Astrocyte (in vitro differentiated cells and primary cell): ENCODE measurements around the gene CCDC61. TPM values are rescaled to one million over a fixed set of nuclear protein-coding genes. Genes with fewer than 3 reads are reported as not detected.

Experiments used
- DNase-seq: peaks from one replicate; pipeline ENCODE4 v3.0.0-alpha.2; 2010; ENCODE audit warnings: low read depth
- FAIRE-seq: peaks from 2 replicates; lab custom pipeline; 2011; peaks lifted over from hg19 to GRCh38; lab: Jason Lieb, UNC
- H2AFZ ChIP-seq: 2 replicates; pipeline ENCODE4 v1.6.0; 2012; ENCODE audit warnings: low read depth, low read length, inconsistent platforms
- H3K27ac ChIP-seq: 2 replicates; pipeline ENCODE4 v1.5.1; 2011; ENCODE audit warnings: low read depth, low read length, inconsistent platforms
- H3K27me3 ChIP-seq: 2 replicates; pipeline ENCODE4 v1.6.0; 2011; ENCODE audit warnings: low read length, inconsistent platforms; ENCODE audit not compliant: insufficient read depth
- H3K36me3 ChIP-seq: 2 replicates; pipeline ENCODE4 v1.5.1; 2011; ENCODE audit warnings: low read length, inconsistent platforms; ENCODE audit not compliant: insufficient read depth
- H3K4me1 ChIP-seq: 2 replicates; pipeline ENCODE4 v1.5.1; 2011; ENCODE audit warnings: low read length, inconsistent platforms; ENCODE audit not compliant: insufficient read depth
- H3K4me2 ChIP-seq: 2 replicates; pipeline ENCODE4 v1.6.0; 2012; ENCODE audit warnings: low read length, inconsistent platforms
- H3K4me3 ChIP-seq: 2 replicates; pipeline ENCODE4 v1.5.1; 2011; ENCODE audit warnings: low read depth, mild to moderate bottlenecking, low read length, inconsistent platforms; ENCODE audit not compliant: insufficient read depth
- H3K79me2 ChIP-seq: 2 replicates; pipeline ENCODE4 v1.6.0; 2012; ENCODE audit warnings: mild to moderate bottlenecking, low read length, inconsistent platforms; ENCODE audit not compliant: insufficient read depth
- H3K9ac ChIP-seq: 2 replicates; pipeline ENCODE4 v1.6.0; 2012; ENCODE audit warnings: mild to moderate bottlenecking, low read length, inconsistent platforms
- H3K9me3 ChIP-seq: 2 replicates; pipeline ENCODE4 v1.5.1; 2012; ENCODE audit warnings: low read depth, mild to moderate bottlenecking, low read length, inconsistent platforms; ENCODE audit not compliant: insufficient read depth
- H4K20me1 ChIP-seq: 2 replicates; pipeline ENCODE4 v1.6.0; 2012; ENCODE audit warnings: low read length, inconsistent platforms; ENCODE audit not compliant: insufficient read depth
- H3K27ac Mint-ChIP-seq: one replicate; pipeline ENCODE4 v1.8.0; 2021; ENCODE audit warnings: mild to moderate bottlenecking, mixed read lengths; ENCODE audit not compliant: unreplicated experiment
- H3K27me3 Mint-ChIP-seq: one replicate; pipeline ENCODE4 v1.8.0; 2021; ENCODE audit warnings: low read depth, mixed read lengths; ENCODE audit not compliant: unreplicated experiment
- H3K36me3 Mint-ChIP-seq: one replicate; pipeline ENCODE4 v1.8.0; 2021; ENCODE audit warnings: low read depth, mixed read lengths; ENCODE audit not compliant: unreplicated experiment
- H3K4me1 Mint-ChIP-seq: one replicate; pipeline ENCODE4 v1.8.0; 2021; ENCODE audit warnings: low read depth, mixed read lengths; ENCODE audit not compliant: unreplicated experiment
- H3K4me3 Mint-ChIP-seq: one replicate; pipeline ENCODE4 v1.8.0; 2021; ENCODE audit warnings: mild to moderate bottlenecking, moderate library complexity, mixed read lengths; ENCODE audit not compliant: unreplicated experiment
- H3K9me3 Mint-ChIP-seq: one replicate; pipeline ENCODE4 v1.8.0; 2021; ENCODE audit warnings: mild to moderate bottlenecking, mixed read lengths; ENCODE audit not compliant: unreplicated experiment
- CTCF ChIP-seq: IDR thresholded peaks from 2 replicates; pipeline ENCODE4 v1.5.1; 2011; ENCODE audit warnings: low read depth, mild to moderate bottlenecking, inconsistent platforms, low read length, moderate library complexity; ENCODE audit not compliant: insufficient read depth
- EZH2 ChIP-seq: IDR thresholded peaks from 2 replicates; pipeline ENCODE4 v1.6.1; 2012; ENCODE audit warnings: mild to moderate bottlenecking, low read length, inconsistent platforms; ENCODE audit not compliant: insufficient read depth
- total RNA-seq: library from RNA; stranded (reverse); gene quantifications from 2 replicates; pipeline ENCODE4 v1.2.1, GENCODE V29; 2021

Gene CCDC61
- total RNA-seq, 1 donor from 2014 or later: 6.6 TPM

- Histone ChIP-seq H3K27ac (no peak overlapping the region), H3K4me3 (no peak overlapping the region), H3K36me3 (no peaks in the 10 kb centered on the region), H3K9ac (no peak overlapping the region), H3K27me3 (peaks cover 15% of the 10 kb centered on the region), H3K4me2 (no peak overlapping the region), H3K9me3 (peaks cover 14% of the 10 kb centered on the region), H3K4me1 (no peaks in the 10 kb centered on the region), H4K20me1 (no peaks in the 10 kb centered on the region), H3K79me2 (no peaks in the 10 kb centered on the region), H2AFZ (no peak overlapping the region)
- H3K27me3 Mint-ChIP-seq: peaks cover 29% of the 10 kb centered on the region
- H3K4me3 Mint-ChIP-seq: no peak overlapping the region
- DNase-seq (no peak), FAIRE-seq (no peak)
- peaks cover 30% of the 10 kb centered on the region for H3K9me3 Mint-ChIP-seq
- H3K4me1 Mint-ChIP-seq: peaks cover 9% of the 10 kb centered on the region
- no peak overlapping the region for H3K27ac Mint-ChIP-seq
- TF ChIP-seq EZH2: no peak
- TF ChIP-seq CTCF: no peak
- H3K36me3 Mint-ChIP-seq: peaks cover 42% of the 10 kb centered on the region
Observed at GRCh38 chr19:46058778-46059177, 63.5 kb downstream of the CCDC61 start.

- Mint-ChIP-seq H3K4me1 (peaks cover 9% of the 10 kb centered on the region), H3K36me3 (peaks cover 45% of the 10 kb centered on the region), H3K27ac (no peak overlapping the region), H3K9me3 (peaks cover 30% of the 10 kb centered on the region), H3K27me3 (peaks cover 20% of the 10 kb centered on the region), H3K4me3 (no peak overlapping the region)
- DNase-seq: no peak
- Histone ChIP-seq H3K36me3 (no peaks in the 10 kb centered on the region), H3K27ac (no peak overlapping the region), H2AFZ (no peak overlapping the region), H3K4me2 (no peak overlapping the region), H3K4me1 (no peaks in the 10 kb centered on the region), H4K20me1 (no peaks in the 10 kb centered on the region), H3K79me2 (no peaks in the 10 kb centered on the region), H3K4me3 (no peak overlapping the region), H3K27me3 (peaks cover 12% of the 10 kb centered on the region), H3K9me3 (peaks cover 13% of the 10 kb centered on the region), H3K9ac (no peak overlapping the region)
- TF ChIP-seq CTCF (no peak), EZH2 (no peak)
- FAIRE-seq: no peak
Observed at GRCh38 chr19:46060012-46060411, 64.7 kb downstream of the CCDC61 start.

GRCh38 chr19:46063201-46063600 lies 67.9 kb downstream of the CCDC61 start:
- Histone ChIP-seq H3K4me3 (no peak overlapping the region), H3K9ac (no peak overlapping the region), H3K27ac (no peak overlapping the region), H4K20me1 (no peaks in the 10 kb centered on the region), H3K9me3 (peaks cover 12% of the 10 kb centered on the region), H3K4me2 (no peak overlapping the region), H3K36me3 (no peaks in the 10 kb centered on the region), H3K79me2 (no peaks in the 10 kb centered on the region), H3K27me3 (peaks cover 8% of the 10 kb centered on the region), H2AFZ (no peak overlapping the region), H3K4me1 (peaks cover 10% of the 10 kb centered on the region)
- Mint-ChIP-seq H3K36me3 (peaks cover 54% of the 10 kb centered on the region), H3K27ac (no peak overlapping the region), H3K4me1 (peaks cover 12% of the 10 kb centered on the region), H3K27me3 (peaks cover 19% of the 10 kb centered on the region), H3K4me3 (no peak overlapping the region), H3K9me3 (peaks cover 32% of the 10 kb centered on the region)
- TF ChIP-seq EZH2 (no peak), CTCF (no peak)
- FAIRE-seq (no peak), DNase-seq (no peak)
